PFSK-1 (cell line): ENCODE measurements around the gene SPHK2.

Experiments
- FOXP2 ChIP-seq: optimal IDR thresholded peaks from 2 replicates; pipeline ENCODE3; 2011; ENCODE audit warnings: borderline replicate concordance, control low read depth, inconsistent platforms; ENCODE audit not compliant: insufficient read depth; ENCODE audit errors: extremely low read length, extremely low read depth
- POLR2AphosphoS5 ChIP-seq: IDR thresholded peaks from 2 replicates; pipeline ENCODE4 v1.6.1; 2012; ENCODE audit warnings: low read depth, mild to moderate bottlenecking, control low read depth, low read length, moderate library complexity
- REST ChIP-seq, 2 experiments: IDR thresholded peaks; 2 replicates each; pipeline versions ENCODE4 v1.6.1 to v1.8.0; 2011 to 2012; ENCODE audit warnings: low read depth in 2 of 2, low read length in 2 of 2, control low read depth in 1 of 2, inconsistent platforms in 1 of 2, mild to moderate bottlenecking in 1 of 2, moderate library complexity in 1 of 2; ENCODE audit not compliant: insufficient read depth in 1 of 2
- SIN3A ChIP-seq: IDR thresholded peaks from 2 replicates; pipeline ENCODE4 v1.6.1; 2012; ENCODE audit warnings: mild to moderate bottlenecking, low read length, moderate library complexity, borderline replicate concordance; ENCODE audit not compliant: insufficient read depth
- TAF1 ChIP-seq: IDR thresholded peaks from 2 replicates; pipeline ENCODE4 v1.6.1; 2012; ENCODE audit warnings: low read length, control low read depth, borderline replicate concordance; ENCODE audit not compliant: insufficient read depth

SPHK2 gene

GRCh38 chr19:48600679-48601417 lies 18.5 kb upstream of the SPHK2 start:
- TF ChIP-seq REST (IDR thresholded peaks at IDR 0.05; ENCODE audit: insufficient read depth in 1 of 2, low read depth in 2 of 2, low read length in 2 of 2) (no peak), POLR2AphosphoS5 (no peak), TAF1 (no peak), FOXP2 (no peak), SIN3A (no peak)

- TF ChIP-seq TAF1 (no peak), FOXP2 (no peak), REST (IDR thresholded peaks at IDR 0.05; ENCODE audit: insufficient read depth in 1 of 2, low read depth in 2 of 2, low read length in 2 of 2) (no peak), POLR2AphosphoS5 (no peak), SIN3A (no peak)
Measured at GRCh38 chr19:48603001-48603400, 16.3 kb upstream of the SPHK2 start.

- TF ChIP-seq TAF1 (no peak), REST (IDR thresholded peaks at IDR 0.05; ENCODE audit: insufficient read depth in 1 of 2, low read depth in 2 of 2, low read length in 2 of 2) (no peak), FOXP2 (no peak), POLR2AphosphoS5 (no peak)
Measured at GRCh38 chr19:48603449-48603848, 15.9 kb upstream of the SPHK2 start.

- no peak for TF ChIP-seq FOXP2
- TF ChIP-seq REST (IDR thresholded peaks at IDR 0.05; ENCODE audit: insufficient read depth in 1 of 2, low read depth in 2 of 2, low read length in 2 of 2): no peak
- no peak for TF ChIP-seq POLR2AphosphoS5
- TF ChIP-seq SIN3A: no peak
- TF ChIP-seq TAF1: no peak
Measured at GRCh38 chr19:48603850-48604249, 15.5 kb upstream of the SPHK2 start.
